Stimulated activated naive B cell treated with anti-CD40 and anti-IgM and Interleukin-4, amounts not matched to agents 10 μg/mL and 1 μg/mL and 100 μg/mL, for 72 hours (primary cell): ENCODE measurements around the gene EXOG.

Experiments
- ATAC-seq, 2 donors: fragments of 150-1000 bp; cut with Tn5 transposase; replicated peaks; 2 replicates each; pipeline ENCODE4 v1.10.0; 2021; ENCODE audit warnings: moderate library complexity in 1 of 2
- DNase-seq: peaks from one replicate; pipeline ENCODE4 v3.0.0; 2021
- H3K27ac Mint-ChIP-seq: one replicate; pipeline ENCODE4 v1.8.0; 2022; ENCODE audit warnings: mild to moderate bottlenecking, mixed read lengths
- H3K27me3 Mint-ChIP-seq, 2 donors: one replicate each; pipeline ENCODE4 v1.8.0; 2022; ENCODE audit warnings: mixed read lengths in 2 of 2
- H3K36me3 Mint-ChIP-seq, 2 donors: one replicate each; pipeline ENCODE4 v1.8.0; 2022; ENCODE audit warnings: mixed read lengths in 2 of 2, mild to moderate bottlenecking in 1 of 2
- H3K4me1 Mint-ChIP-seq, 2 donors: one replicate each; pipeline ENCODE4 v1.8.0; 2022; ENCODE audit warnings: mixed read lengths in 2 of 2, mild to moderate bottlenecking in 1 of 2
- H3K4me3 Mint-ChIP-seq, 2 donors: one replicate each; pipeline ENCODE4 v1.8.0; 2022; ENCODE audit warnings: mild to moderate bottlenecking in 2 of 2, mixed read lengths in 2 of 2, moderate library complexity in 1 of 2
- H3K9me3 Mint-ChIP-seq, 2 donors: one replicate each; pipeline ENCODE4 v1.8.0; 2022; ENCODE audit warnings: mixed read lengths in 2 of 2, mild to moderate bottlenecking in 1 of 2

EXOG gene

GRCh38 chr3:38479431-38480092 is 16.6 kb upstream of the EXOG start:
- no peaks in the 10 kb centered on the region for H3K9me3 Mint-ChIP-seq
- H3K27ac Mint-ChIP-seq = no peak overlapping the region
- H3K4me3 Mint-ChIP-seq = no peak overlapping the region
- DNase-seq (no peak), ATAC-seq (peak; percentile 78 to 88)
- no peaks in the 10 kb centered on the region for H3K27me3 Mint-ChIP-seq
- H3K4me1 Mint-ChIP-seq = no peaks in the 10 kb centered on the region
- H3K36me3 Mint-ChIP-seq = peaks cover 0 to 4% of the 10 kb centered on the region in 2 donors

- no peaks in the 10 kb centered on the region for H3K4me1 Mint-ChIP-seq
- DNase-seq (no peak), ATAC-seq (no peak)
- H3K27ac Mint-ChIP-seq = no peak overlapping the region
- H3K4me3 Mint-ChIP-seq = no peak overlapping the region
- H3K36me3 Mint-ChIP-seq = peaks cover 0 to 4% of the 10 kb centered on the region in 2 donors
- no peaks in the 10 kb centered on the region for H3K27me3 Mint-ChIP-seq
- H3K9me3 Mint-ChIP-seq = no peaks in the 10 kb centered on the region
These were observed 16.1 kb upstream of the EXOG start for GRCh38 chr3:38480093-38480445.

GRCh38 chr3:38480930-38481329 is 15.2 kb upstream of the EXOG start:
- H3K9me3 Mint-ChIP-seq = no peaks in the 10 kb centered on the region
- no peak overlapping the region for H3K27ac Mint-ChIP-seq
- H3K27me3 Mint-ChIP-seq = no peaks in the 10 kb centered on the region
- peaks cover 0 to 4% of the 10 kb centered on the region in 2 donors for H3K36me3 Mint-ChIP-seq
- ATAC-seq = no peak
- DNase-seq = no peak
- no peaks in the 10 kb centered on the region for H3K4me1 Mint-ChIP-seq
- no peak overlapping the region for H3K4me3 Mint-ChIP-seq

GRCh38 chr3:38482951-38483350 is 13.2 kb upstream of the EXOG start:
- DNase-seq (no peak), ATAC-seq (no peak)
- H3K4me1 Mint-ChIP-seq = peaks cover 9 to 12% of the 10 kb centered on the region in 2 donors
- no peaks in the 10 kb centered on the region for H3K27me3 Mint-ChIP-seq
- H3K4me3 Mint-ChIP-seq = no peak overlapping the region
- H3K27ac Mint-ChIP-seq = no peak overlapping the region
- no peaks in the 10 kb centered on the region for H3K9me3 Mint-ChIP-seq
- peaks cover 0 to 4% of the 10 kb centered on the region in 2 donors for H3K36me3 Mint-ChIP-seq

GRCh38 chr3:38487323-38487722 is 8.8 kb upstream of the EXOG start:
- Mint-ChIP-seq H3K27ac (no peak overlapping the region), H3K27me3 (no peaks in the 10 kb centered on the region), H3K9me3 (no peaks in the 10 kb centered on the region), H3K4me3 (no peak overlapping the region), H3K4me1 (peaks cover 9 to 12% of the 10 kb centered on the region in 2 donors), H3K36me3 (peaks cover 0 to 4% of the 10 kb centered on the region in 2 donors)
- DNase-seq = no peak
- ATAC-seq = peak; percentile 87 to 96

GRCh38 chr3:38488949-38489348 is 7.2 kb upstream of the EXOG start:
- Mint-ChIP-seq H3K36me3 (peaks cover 0 to under 1% of the 10 kb centered on the region in 2 donors), H3K4me1 (peaks cover 9 to 12% of the 10 kb centered on the region in 2 donors), H3K27ac (no peak overlapping the region), H3K4me3 (no peak overlapping the region), H3K9me3 (no peaks in the 10 kb centered on the region), H3K27me3 (no peaks in the 10 kb centered on the region)
- no peak for DNase-seq
- ATAC-seq = no peak

GRCh38 chr3:38489766-38490165 is 6.4 kb upstream of the EXOG start:
- ATAC-seq (no peak), DNase-seq (no peak)
- Mint-ChIP-seq H3K4me1 (peaks cover 9 to 12% of the 10 kb centered on the region in 2 donors), H3K9me3 (no peaks in the 10 kb centered on the region), H3K36me3 (no peaks in the 10 kb centered on the region), H3K27ac (no peak overlapping the region), H3K4me3 (no peak overlapping the region), H3K27me3 (no peaks in the 10 kb centered on the region)

- H3K27ac Mint-ChIP-seq = no peak overlapping the region
- ATAC-seq = no peak
- H3K27me3 Mint-ChIP-seq = no peaks in the 10 kb centered on the region
- H3K4me1 Mint-ChIP-seq = peaks cover 9 to 12% of the 10 kb centered on the region in 2 donors
- no peak overlapping the region for H3K4me3 Mint-ChIP-seq
- DNase-seq = no peak
- H3K36me3 Mint-ChIP-seq = no peaks in the 10 kb centered on the region
- no peaks in the 10 kb centered on the region for H3K9me3 Mint-ChIP-seq
These were observed 5.7 kb upstream of the EXOG start for GRCh38 chr3:38490281-38491030.

GRCh38 chr3:38491215-38491614 is 4.9 kb upstream of the EXOG start:
- Mint-ChIP-seq H3K36me3 (no peaks in the 10 kb centered on the region), H3K27me3 (no peaks in the 10 kb centered on the region), H3K9me3 (no peaks in the 10 kb centered on the region), H3K4me3 (no peak overlapping the region), H3K4me1 (peaks cover 9 to 12% of the 10 kb centered on the region in 2 donors), H3K27ac (no peak overlapping the region)
- no peak for ATAC-seq
- no peak for DNase-seq

- no peaks in the 10 kb centered on the region for H3K27me3 Mint-ChIP-seq
- no peaks in the 10 kb centered on the region for H3K9me3 Mint-ChIP-seq
- no peak overlapping the region for H3K4me3 Mint-ChIP-seq
- DNase-seq (no peak), ATAC-seq (no peak)
- peaks cover 2 to 6% of the 10 kb centered on the region in 2 donors for H3K4me1 Mint-ChIP-seq
- no peak overlapping the region for H3K27ac Mint-ChIP-seq
- H3K36me3 Mint-ChIP-seq = no peaks in the 10 kb centered on the region
These were observed 3.1 kb upstream of the EXOG start for GRCh38 chr3:38493031-38493430.

GRCh38 chr3:38497031-38497430 is 891 bp downstream of the EXOG start:
- no peak for ATAC-seq
- H3K4me1 Mint-ChIP-seq = peaks cover 8 to 18% of the 10 kb centered on the region in 2 donors
- peak overlapping the region; percentile 94 to 99 for H3K4me3 Mint-ChIP-seq
- no peaks in the 10 kb centered on the region for H3K9me3 Mint-ChIP-seq
- H3K36me3 Mint-ChIP-seq = peaks cover 8 to 19% of the 10 kb centered on the region in 2 donors
- no peak for DNase-seq
- no peaks in the 10 kb centered on the region for H3K27me3 Mint-ChIP-seq
- H3K27ac Mint-ChIP-seq = peak overlapping the region; percentile 98

GRCh38 chr3:38500688-38501417 is 4.7 kb downstream of the EXOG start:
- ATAC-seq = no peak
- H3K36me3 Mint-ChIP-seq = peaks cover 17 to 23% of the 10 kb centered on the region in 2 donors
- H3K9me3 Mint-ChIP-seq = no peaks in the 10 kb centered on the region
- H3K27ac Mint-ChIP-seq = no peak overlapping the region
- peaks cover 8 to 18% of the 10 kb centered on the region in 2 donors for H3K4me1 Mint-ChIP-seq
- no peaks in the 10 kb centered on the region for H3K27me3 Mint-ChIP-seq
- H3K4me3 Mint-ChIP-seq = no peak overlapping the region
- DNase-seq = no peak

- Mint-ChIP-seq H3K27me3 (no peaks in the 10 kb centered on the region), H3K36me3 (peaks cover 21 to 26% of the 10 kb centered on the region in 2 donors), H3K4me3 (no peak overlapping the region), H3K27ac (no peak overlapping the region), H3K4me1 (peaks cover 0 to 2% of the 10 kb centered on the region in 2 donors), H3K9me3 (no peaks in the 10 kb centered on the region)
- no peak for DNase-seq
- ATAC-seq = peak; percentile 85 to 96
These were observed 11.0 kb downstream of the EXOG start for GRCh38 chr3:38507120-38507519.

- Mint-ChIP-seq H3K27me3 (no peaks in the 10 kb centered on the region), H3K4me1 (peaks cover 0 to 2% of the 10 kb centered on the region in 2 donors), H3K36me3 (peaks cover 26 to 30% of the 10 kb centered on the region in 2 donors), H3K4me3 (no peak overlapping the region), H3K9me3 (no peaks in the 10 kb centered on the region), H3K27ac (no peak overlapping the region)
- ATAC-seq = no peak
- DNase-seq = no peak
These were observed 13.6 kb downstream of the EXOG start for GRCh38 chr3:38509732-38510131.
